ENCODE measurements around the gene SMIM45.

SMIM45 gene

GRCh38 chr22:41915786-41916493 lies 36.0 kb upstream of the SMIM45 start:
- no peak for DNase-seq

GRCh38 chr22:41916745-41917358 lies 35.1 kb upstream of the SMIM45 start:
- DNase-seq, result no peak

GRCh38 chr22:41917375-41917902 lies 34.5 kb upstream of the SMIM45 start:
- no peak for DNase-seq

- no peak for DNase-seq
Observed at GRCh38 chr22:41917903-41918791, 33.8 kb upstream of the SMIM45 start.

- DNase-seq, result no peak
Observed at GRCh38 chr22:41919357-41920224, 32.4 kb upstream of the SMIM45 start.

- DNase-seq, result no peak
Observed at GRCh38 chr22:41920271-41920976, 31.5 kb upstream of the SMIM45 start.

GRCh38 chr22:41922328-41922727 lies 29.6 kb upstream of the SMIM45 start:
- DNase-seq, result no peak

GRCh38 chr22:41922940-41923594 lies 28.9 kb upstream of the SMIM45 start:
- no peak for DNase-seq

- DNase-seq, result no peak
Observed at GRCh38 chr22:41923595-41924276, 28.2 kb upstream of the SMIM45 start.

- DNase-seq, result no peak
Observed at GRCh38 chr22:41925783-41926460, 26.0 kb upstream of the SMIM45 start.

- DNase-seq, result no peak
Observed at GRCh38 chr22:41927813-41928212, 24.1 kb upstream of the SMIM45 start.

GRCh38 chr22:41928593-41929417 lies 23.1 kb upstream of the SMIM45 start:
- no peak for DNase-seq

- DNase-seq, result no peak
Observed at GRCh38 chr22:41929418-41929810, 22.5 kb upstream of the SMIM45 start.

- DNase-seq, result no peak
Observed at GRCh38 chr22:41931701-41932269, 20.2 kb upstream of the SMIM45 start.

GRCh38 chr22:41932353-41932752 lies 19.6 kb upstream of the SMIM45 start:
- no peak for DNase-seq

- DNase-seq, result no peak
Observed at GRCh38 chr22:41933411-41934177, 18.4 kb upstream of the SMIM45 start.

- DNase-seq, result no peak
Observed at GRCh38 chr22:41934284-41935014, 17.5 kb upstream of the SMIM45 start.
